Activated naive CD8-positive, alpha-beta T cell treated with anti-CD3 and anti-CD28 coated beads for 36 hours (primary cell): ENCODE results near the gene ACAD11. TPM values are rescaled to one million over a fixed set of nuclear protein-coding genes. Genes with fewer than 3 reads are reported as not detected.

Experiments used
- DNase-seq: peaks from one replicate; pipeline ENCODE4 v3.0.0; 2021
- H3K27ac Mint-ChIP-seq: one replicate; pipeline ENCODE4 v1.8.0; 2022; ENCODE audit warnings: mild to moderate bottlenecking, moderate library complexity, mixed read lengths
- H3K27me3 Mint-ChIP-seq: one replicate; pipeline ENCODE4 v1.8.0; 2022; ENCODE audit warnings: mild to moderate bottlenecking, mixed read lengths
- H3K36me3 Mint-ChIP-seq: one replicate; pipeline ENCODE4 v1.8.0; 2021; ENCODE audit warnings: mild to moderate bottlenecking, mixed read lengths
- H3K4me1 Mint-ChIP-seq: one replicate; pipeline ENCODE4 v1.8.0; 2021; ENCODE audit warnings: mixed read lengths
- H3K4me3 Mint-ChIP-seq: one replicate; pipeline ENCODE4 v1.8.0; 2022; ENCODE audit warnings: mild to moderate bottlenecking, moderate library complexity, mixed read lengths
- H3K9me3 Mint-ChIP-seq: one replicate; pipeline ENCODE4 v1.8.0; 2022; ENCODE audit warnings: mixed read lengths
- total RNA-seq, 2 experiments: library from RNA; stranded (reverse); gene quantifications; one replicate each; pipeline ENCODE4 v1.2.3, GENCODE V29; 2021

The ACAD11 gene
- total RNA-seq, 2 experiments from 2014 or later, result 11.3 to 12.4 TPM

DNA sequence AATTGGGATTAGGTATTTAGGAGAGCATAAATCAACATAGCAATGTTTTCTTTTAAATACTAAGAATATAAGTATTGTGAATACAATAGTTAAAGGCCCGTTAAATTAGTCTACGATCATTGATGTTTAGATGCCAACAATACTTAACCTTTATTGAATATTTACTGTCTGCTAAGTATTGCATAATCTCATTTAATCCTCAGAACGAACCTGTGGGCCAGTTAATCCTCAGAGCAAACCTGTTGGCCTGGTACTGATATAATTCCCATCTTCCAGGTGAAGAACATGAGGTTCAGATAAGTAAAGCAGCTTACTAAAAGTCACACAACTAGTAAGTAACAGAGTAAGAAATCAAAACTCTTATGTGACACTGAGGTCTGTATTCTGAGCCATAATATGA, 119.9 kb downstream of the ACAD11 start:
- H3K27me3 Mint-ChIP-seq, result no peaks in the 10 kb centered on the region
- H3K9me3 Mint-ChIP-seq, result no peaks in the 10 kb centered on the region
- DNase-seq, result no peak
- H3K4me3 Mint-ChIP-seq, result no peak overlapping the region
- H3K4me1 Mint-ChIP-seq, result peaks cover 54% of the 10 kb centered on the region
- peak overlapping the region; percentile 28 for H3K27ac Mint-ChIP-seq
- peaks cover 42% of the 10 kb centered on the region for H3K36me3 Mint-ChIP-seq

GRCh38 chr3:132538072-132538471, 121.5 kb downstream of the ACAD11 start:
- Mint-ChIP-seq H3K27me3 (no peaks in the 10 kb centered on the region), H3K4me1 (peaks cover 38% of the 10 kb centered on the region), H3K9me3 (no peaks in the 10 kb centered on the region), H3K27ac (no peak overlapping the region), H3K36me3 (peaks cover 32% of the 10 kb centered on the region), H3K4me3 (no peak overlapping the region)
- no peak for DNase-seq

GRCh38 chr3:132537297-132537696, 122.3 kb downstream of the ACAD11 start:
- H3K27ac Mint-ChIP-seq, result peak overlapping the region; percentile 63
- no peaks in the 10 kb centered on the region for H3K9me3 Mint-ChIP-seq
- no peak overlapping the region for H3K4me3 Mint-ChIP-seq
- no peak for DNase-seq
- H3K36me3 Mint-ChIP-seq, result peaks cover 26% of the 10 kb centered on the region
- peaks cover 30% of the 10 kb centered on the region for H3K4me1 Mint-ChIP-seq
- H3K27me3 Mint-ChIP-seq, result no peaks in the 10 kb centered on the region

DNA sequence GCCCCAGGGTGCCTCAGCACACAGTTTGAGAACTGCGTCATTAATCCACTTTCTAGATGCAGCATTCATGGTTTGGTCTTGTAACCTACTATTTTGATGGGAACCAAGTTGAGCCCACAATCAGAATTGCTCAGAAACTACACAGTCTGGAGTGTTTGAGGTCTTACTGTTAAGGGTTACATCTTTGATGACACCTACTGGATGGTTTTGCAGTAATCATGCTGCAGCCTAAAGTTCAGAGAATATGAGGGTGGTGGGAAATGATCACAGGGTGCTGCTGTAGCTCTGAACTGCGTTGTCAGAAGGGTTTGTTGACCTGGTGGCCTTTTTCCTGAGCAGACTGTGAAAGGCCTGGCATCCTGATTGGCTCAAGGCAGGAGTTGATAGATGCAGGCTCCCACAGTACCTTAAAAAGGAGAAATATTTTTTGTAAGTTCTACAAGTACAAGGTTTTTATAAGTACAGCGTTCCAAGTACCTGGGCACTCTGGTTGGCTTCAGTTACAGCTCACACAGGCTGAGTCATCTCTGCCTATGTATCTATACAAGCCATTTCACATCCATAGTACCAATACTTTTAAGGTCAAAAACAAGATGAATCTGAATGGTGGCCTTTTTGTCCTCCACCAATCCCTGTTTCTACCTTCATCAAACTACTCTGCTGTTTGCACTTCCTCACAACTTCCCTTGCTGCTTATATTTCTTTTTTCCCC, 123.0 kb downstream of the ACAD11 start:
- DNase-seq, result no peak
- peaks cover 21% of the 10 kb centered on the region for H3K36me3 Mint-ChIP-seq
- no peaks in the 10 kb centered on the region for H3K9me3 Mint-ChIP-seq
- no peaks in the 10 kb centered on the region for H3K27me3 Mint-ChIP-seq
- H3K4me3 Mint-ChIP-seq, result no peak overlapping the region
- peaks cover 25% of the 10 kb centered on the region for H3K4me1 Mint-ChIP-seq
- peak overlapping the region; percentile 75 for H3K27ac Mint-ChIP-seq

GRCh38 chr3:132535575-132536441, 123.8 kb downstream of the ACAD11 start:
- Mint-ChIP-seq H3K9me3 (no peaks in the 10 kb centered on the region), H3K27ac (peak overlapping the region; percentile 75), H3K4me1 (peaks cover 21% of the 10 kb centered on the region), H3K27me3 (no peaks in the 10 kb centered on the region), H3K4me3 (no peak overlapping the region), H3K36me3 (peaks cover 16% of the 10 kb centered on the region)
- DNase-seq, result peak; percentile 47

DNA sequence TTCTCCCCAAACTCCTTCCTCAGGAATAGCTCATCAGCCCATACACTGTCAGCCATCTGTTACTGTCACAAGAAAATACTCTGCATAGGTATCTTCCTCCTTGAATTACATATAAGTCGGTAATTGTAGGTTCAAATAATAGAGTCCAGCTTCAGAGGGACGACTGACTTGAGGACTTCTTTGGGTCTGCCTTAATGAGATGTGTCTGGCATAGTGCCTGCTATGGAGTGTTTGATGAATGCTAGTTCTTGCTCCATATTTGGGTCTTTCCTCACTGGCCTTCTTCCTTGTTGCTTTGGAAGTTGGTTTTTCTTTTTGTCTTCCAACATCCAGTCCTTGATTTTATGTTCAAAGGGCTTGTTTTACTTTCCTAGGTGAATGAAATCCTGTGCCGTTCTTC, 129.0 kb downstream of the ACAD11 start:
- H3K27me3 Mint-ChIP-seq, result no peaks in the 10 kb centered on the region
- H3K36me3 Mint-ChIP-seq, result peaks cover 13% of the 10 kb centered on the region
- no peak overlapping the region for H3K27ac Mint-ChIP-seq
- no peaks in the 10 kb centered on the region for H3K4me1 Mint-ChIP-seq
- H3K9me3 Mint-ChIP-seq, result no peaks in the 10 kb centered on the region
- DNase-seq, result no peak
- H3K4me3 Mint-ChIP-seq, result no peak overlapping the region

DNA sequence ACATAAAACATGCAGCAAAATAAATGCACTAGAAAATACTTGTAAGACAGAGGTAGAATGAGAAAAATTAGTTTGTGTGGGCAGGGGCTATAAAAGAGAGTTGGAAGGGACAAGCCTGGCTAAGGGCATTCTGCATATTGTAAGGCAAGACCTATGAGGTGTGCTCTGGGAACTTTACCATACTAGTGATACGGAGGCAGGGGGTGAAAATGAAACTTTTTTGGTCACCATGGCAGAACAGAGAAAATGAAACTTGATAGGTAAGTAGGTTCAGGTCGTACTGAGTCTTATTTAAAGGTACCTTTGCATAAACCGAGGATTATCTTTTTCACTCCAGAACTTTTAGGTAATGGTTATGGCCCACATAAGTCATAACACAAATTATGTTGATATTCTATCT, 137.3 kb downstream of the ACAD11 start:
- no peaks in the 10 kb centered on the region for H3K27me3 Mint-ChIP-seq
- no peak for DNase-seq
- H3K36me3 Mint-ChIP-seq, result peaks cover 24% of the 10 kb centered on the region
- peak overlapping the region; percentile 35 for H3K27ac Mint-ChIP-seq
- H3K9me3 Mint-ChIP-seq, result no peaks in the 10 kb centered on the region
- peaks cover 13% of the 10 kb centered on the region for H3K4me1 Mint-ChIP-seq
- no peak overlapping the region for H3K4me3 Mint-ChIP-seq

- peaks cover 15% of the 10 kb centered on the region for H3K4me1 Mint-ChIP-seq
- no peak overlapping the region for H3K27ac Mint-ChIP-seq
- H3K4me3 Mint-ChIP-seq, result no peak overlapping the region
- DNase-seq, result no peak
- H3K9me3 Mint-ChIP-seq, result no peaks in the 10 kb centered on the region
- peaks cover 27% of the 10 kb centered on the region for H3K36me3 Mint-ChIP-seq
- no peaks in the 10 kb centered on the region for H3K27me3 Mint-ChIP-seq
Observed at GRCh38 chr3:132521901-132522300, 137.7 kb downstream of the ACAD11 start.

GRCh38 chr3:132519914-132520313, 139.7 kb downstream of the ACAD11 start:
- H3K36me3 Mint-ChIP-seq, result peaks cover 30% of the 10 kb centered on the region
- H3K27me3 Mint-ChIP-seq, result no peaks in the 10 kb centered on the region
- no peak overlapping the region for H3K4me3 Mint-ChIP-seq
- no peaks in the 10 kb centered on the region for H3K9me3 Mint-ChIP-seq
- no peak overlapping the region for H3K27ac Mint-ChIP-seq
- DNase-seq, result no peak
- H3K4me1 Mint-ChIP-seq, result peaks cover 15% of the 10 kb centered on the region

GRCh38 chr3:132517311-132517710, 142.3 kb downstream of the ACAD11 start:
- Mint-ChIP-seq H3K9me3 (no peaks in the 10 kb centered on the region), H3K4me1 (peaks cover 12% of the 10 kb centered on the region), H3K27ac (no peak overlapping the region), H3K4me3 (no peak overlapping the region), H3K36me3 (peaks cover 35% of the 10 kb centered on the region), H3K27me3 (no peaks in the 10 kb centered on the region)
- no peak for DNase-seq

- Mint-ChIP-seq H3K4me3 (no peak overlapping the region), H3K27ac (no peak overlapping the region), H3K9me3 (no peaks in the 10 kb centered on the region), H3K27me3 (no peaks in the 10 kb centered on the region), H3K36me3 (peaks cover 20% of the 10 kb centered on the region), H3K4me1 (peaks cover 3% of the 10 kb centered on the region)
- DNase-seq, result no peak
Observed at GRCh38 chr3:132513057-132513456, 146.6 kb downstream of the ACAD11 start.

DNA sequence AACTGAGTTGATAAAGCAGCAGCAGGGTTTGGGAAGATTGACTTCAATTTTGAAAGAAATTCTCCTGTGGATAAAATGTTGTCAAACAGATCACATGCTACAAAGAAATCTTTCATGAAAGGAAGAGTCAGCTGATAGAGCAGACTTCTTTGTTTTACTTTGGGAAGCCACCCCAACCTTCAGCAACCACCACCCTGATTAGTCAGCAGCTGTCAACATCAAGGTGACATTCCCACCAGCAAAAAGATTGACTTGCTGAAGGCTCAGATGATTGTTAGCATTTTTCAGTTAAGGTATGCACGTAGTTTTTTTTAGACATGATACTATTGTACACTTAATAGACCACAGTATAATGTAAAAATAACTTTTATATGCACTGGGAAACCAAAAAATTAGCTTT, 150.1 kb downstream of the ACAD11 start:
- H3K27ac Mint-ChIP-seq, result no peak overlapping the region
- H3K9me3 Mint-ChIP-seq, result no peaks in the 10 kb centered on the region
- H3K36me3 Mint-ChIP-seq, result peaks cover 19% of the 10 kb centered on the region

DNA sequence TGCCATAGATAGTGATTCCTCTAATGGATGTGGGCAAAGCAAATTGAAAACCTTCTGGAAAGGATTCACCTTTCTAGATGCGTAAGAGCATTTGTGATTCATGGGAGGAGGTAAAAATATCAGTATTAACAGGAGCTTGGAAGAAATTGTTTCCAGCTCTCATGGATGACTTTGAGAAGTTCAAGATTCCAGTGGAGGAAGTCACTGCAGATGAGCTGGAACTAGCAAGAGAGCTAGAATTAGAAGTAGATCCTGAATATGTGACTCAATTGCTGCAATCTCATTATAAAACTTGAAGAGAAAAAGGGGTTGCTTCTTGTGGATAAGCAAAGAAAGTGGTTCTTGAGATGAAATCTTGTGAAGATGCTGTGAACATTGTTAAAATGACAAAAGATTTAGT, 150.5 kb downstream of the ACAD11 start:
- no peaks in the 10 kb centered on the region for H3K4me1 Mint-ChIP-seq
- H3K4me3 Mint-ChIP-seq, result no peak overlapping the region
- no peaks in the 10 kb centered on the region for H3K27me3 Mint-ChIP-seq
- H3K36me3 Mint-ChIP-seq, result peaks cover 17% of the 10 kb centered on the region
- DNase-seq, result no peak
- no peak overlapping the region for H3K27ac Mint-ChIP-seq
- H3K9me3 Mint-ChIP-seq, result no peaks in the 10 kb centered on the region

More for the DNA sequence above, 150.1 kb downstream of the ACAD11 start:
- H3K4me1 Mint-ChIP-seq, result no peaks in the 10 kb centered on the region
- no peak for DNase-seq
- H3K27me3 Mint-ChIP-seq, result no peaks in the 10 kb centered on the region
- no peak overlapping the region for H3K4me3 Mint-ChIP-seq
